Ammon's horn (tissue), 1 donor: ENCODE measurements around the gene INTS1.
"Not testable (repeated sequence)": the region's sequence is repeated elsewhere in the genome, so short reads cannot be mapped to it uniquely, and the experiment has no call there.

Source experiments
- DNase-seq: peaks from one replicate; pipeline ENCODE4 v3.0.0-alpha.2; 2016; ENCODE audit warnings: low spot score

INTS1 gene

DNA sequence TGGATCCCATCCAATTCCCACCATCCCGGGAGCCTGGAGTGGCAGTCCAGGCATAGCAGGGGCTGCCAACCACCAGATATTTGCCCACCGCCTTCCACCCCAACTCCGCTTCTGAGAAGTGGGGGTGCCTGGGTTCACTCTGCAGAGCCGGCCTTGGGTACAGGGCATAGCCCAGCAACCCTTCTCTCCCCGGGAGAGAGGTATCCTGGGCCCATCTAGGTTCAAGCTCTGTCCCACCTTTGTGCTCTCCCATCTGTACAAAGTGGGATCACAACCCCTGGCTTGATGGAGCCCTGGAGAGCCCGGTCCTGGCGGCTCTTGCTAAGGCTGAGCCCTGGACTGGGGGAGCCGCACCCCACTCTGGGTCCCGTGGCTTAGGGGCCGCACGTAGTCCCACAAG, 57.1 kb downstream of the INTS1 start:
- DNase-seq = no peak

GRCh38 chr7:1446620-1447032, 57.6 kb downstream of the INTS1 start:
- no peak for DNase-seq

- DNase-seq = peak; percentile 90
Observed at GRCh38 chr7:1446026-1446425, 58.2 kb downstream of the INTS1 start.

GRCh38 chr7:1445341-1445740, 58.8 kb downstream of the INTS1 start:
- DNase-seq = no peak

GRCh38 chr7:1444925-1445322, 59.3 kb downstream of the INTS1 start:
- DNase-seq = no peak

GRCh38 chr7:1444214-1444924, 59.8 kb downstream of the INTS1 start:
- DNase-seq = no peak

DNA sequence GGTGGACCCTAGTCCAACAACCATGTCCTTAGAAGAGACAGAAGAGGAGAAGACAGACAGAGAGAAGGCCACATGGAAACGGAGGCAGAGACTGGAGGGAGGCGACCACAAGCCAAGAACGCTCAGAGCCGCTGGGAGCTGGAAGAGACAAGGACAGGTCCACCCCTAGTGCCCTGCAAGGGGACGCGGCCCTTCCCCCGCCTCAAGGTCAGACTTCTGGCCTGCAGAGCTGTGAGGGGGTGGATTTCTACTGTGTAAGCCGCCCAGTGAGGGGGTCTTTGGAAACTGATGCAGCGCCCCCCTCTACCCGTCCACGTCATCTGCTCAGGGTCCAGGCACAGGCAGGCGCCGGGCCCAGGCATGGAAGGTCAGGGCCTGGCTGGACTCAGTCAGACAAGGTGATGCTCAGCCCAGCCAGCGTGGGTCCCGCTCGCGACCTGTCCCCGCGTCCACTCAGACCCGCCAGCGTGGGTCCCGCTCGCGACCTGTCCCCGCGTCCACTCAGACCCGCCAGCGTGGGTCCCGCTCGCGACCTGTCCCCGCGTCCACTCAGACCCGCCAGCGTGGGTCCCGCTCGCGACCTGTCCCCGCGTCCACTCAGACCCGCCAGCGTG, 60.5 kb downstream of the INTS1 start:
- DNase-seq = not testable (repeated sequence)

GRCh38 chr7:1442355-1443124, 61.6 kb downstream of the INTS1 start:
- no peak for DNase-seq

GRCh38 chr7:1441615-1442354, 62.4 kb downstream of the INTS1 start:
- no peak for DNase-seq

GRCh38 chr7:1440620-1441019, 63.6 kb downstream of the INTS1 start:
- DNase-seq = no peak

DNA sequence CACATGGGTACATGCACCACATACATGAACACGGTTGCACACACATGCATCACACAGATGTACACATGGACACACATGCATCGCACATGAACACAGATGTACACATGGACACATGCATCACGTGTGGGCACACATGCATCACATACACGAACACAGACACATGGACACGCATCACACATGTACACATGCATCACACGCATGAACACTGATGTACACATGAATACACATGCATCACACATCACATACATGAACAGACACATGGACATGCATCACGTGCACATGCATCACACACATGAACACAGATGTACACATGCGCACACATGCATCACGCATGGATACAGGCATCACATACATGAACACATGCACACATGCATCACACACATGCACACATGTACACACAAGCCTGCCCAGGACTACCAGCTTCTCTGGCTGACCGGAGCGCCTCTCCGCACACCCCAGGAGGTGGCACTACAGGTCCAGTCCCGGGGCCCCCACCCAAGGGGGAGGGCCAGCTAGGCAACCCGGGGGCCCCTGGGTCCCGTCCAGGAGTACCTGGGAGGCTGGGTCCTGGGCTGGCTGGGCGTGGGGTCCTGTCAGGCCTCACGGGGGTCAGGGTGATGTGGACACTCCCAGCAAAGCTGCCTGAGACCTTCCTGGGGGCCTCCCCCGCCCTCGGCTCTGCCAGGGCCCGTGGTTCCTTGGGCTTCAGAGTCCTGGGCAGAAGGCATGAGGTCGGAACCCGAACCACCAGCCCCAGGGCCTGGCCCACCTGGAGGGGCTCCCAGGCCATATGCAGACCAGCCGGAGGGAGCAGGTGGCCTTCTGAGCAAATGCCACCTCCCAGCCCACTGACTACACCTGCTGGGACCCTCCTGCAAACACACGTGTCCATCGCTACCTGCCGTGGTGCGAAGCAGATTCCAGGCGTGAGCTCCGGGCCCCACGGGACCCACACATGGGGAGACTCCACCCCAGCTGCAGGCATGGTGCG, 64.5 kb downstream of the INTS1 start:
- DNase-seq = no peak

DNA sequence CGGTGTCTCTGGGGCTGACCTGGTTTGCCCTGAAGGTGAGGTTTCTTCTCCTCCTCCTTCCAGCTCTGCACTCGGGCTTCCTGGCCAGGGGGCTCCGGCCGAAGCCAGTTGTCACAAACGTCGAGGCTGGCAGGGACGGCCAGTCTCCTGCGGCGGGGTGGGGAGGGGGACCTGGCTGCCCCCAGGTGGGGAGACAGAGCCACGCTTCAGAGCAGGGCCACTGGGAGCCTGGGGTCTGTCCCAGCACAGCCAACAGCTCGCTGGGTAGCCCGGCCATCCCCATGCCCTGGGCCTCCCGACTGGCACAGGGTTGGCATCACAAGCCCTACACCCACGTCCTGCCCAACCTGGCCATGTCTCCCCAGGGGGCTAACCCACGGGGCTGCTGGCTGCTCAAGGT, 65.4 kb downstream of the INTS1 start:
- no peak for DNase-seq

DNA sequence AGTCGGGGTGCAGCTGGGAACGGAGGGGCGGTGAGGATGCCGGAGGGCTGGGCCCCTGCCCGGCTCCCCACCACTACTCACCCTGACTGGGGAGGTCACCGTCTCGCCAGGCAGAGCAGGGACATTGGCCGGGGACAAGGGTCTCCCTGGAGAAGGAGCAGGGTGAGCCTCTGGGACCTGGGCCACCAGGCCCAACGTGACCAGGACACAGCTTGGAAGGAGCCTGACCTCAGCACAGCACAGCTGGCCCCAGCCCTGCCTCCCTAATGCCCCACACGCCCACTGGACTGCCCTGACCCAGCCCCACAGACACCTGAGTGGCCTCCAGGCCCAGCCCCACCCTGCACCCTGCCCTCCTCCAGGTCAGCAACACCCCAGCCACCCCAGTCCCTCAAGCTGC, 66.0 kb downstream of the INTS1 start:
- DNase-seq = no peak

- no peak for DNase-seq
Observed at GRCh38 chr7:1437155-1437880, 66.9 kb downstream of the INTS1 start.

DNA sequence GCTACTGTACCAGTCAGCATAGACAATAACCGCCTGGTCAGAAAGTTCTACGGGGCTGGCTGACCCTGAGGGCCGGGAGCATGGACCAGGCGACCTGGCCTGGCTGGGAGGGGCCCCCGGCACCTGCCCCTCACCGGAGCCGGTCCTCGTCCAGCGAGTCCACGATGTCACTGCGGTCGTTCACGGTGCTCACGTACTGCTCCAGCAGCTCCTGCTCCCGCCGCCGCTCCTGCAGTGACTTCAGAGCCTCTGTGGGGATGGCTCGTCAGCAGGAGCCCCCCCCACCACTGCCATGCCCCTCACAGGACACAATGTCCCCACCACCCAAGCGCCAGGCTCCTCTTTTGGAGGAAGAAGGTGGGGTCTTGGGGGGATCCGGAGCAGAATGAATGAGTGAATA, 67.6 kb downstream of the INTS1 start:
- DNase-seq = no peak

GRCh38 chr7:1434891-1435670, 69.1 kb downstream of the INTS1 start:
- no peak for DNase-seq

- no peak for DNase-seq
Observed at GRCh38 chr7:1434165-1434718, 69.9 kb downstream of the INTS1 start.

GRCh38 chr7:1433128-1433920, 70.9 kb downstream of the INTS1 start:
- no peak for DNase-seq
